Smooth muscle cell (in vitro differentiated cells): Measurements from ENCODE around the gene HAUS5. TPM values are rescaled to one million over a fixed set of nuclear protein-coding genes. Genes with fewer than 3 reads are reported as not detected.
"Not testable (repeated sequence)": the region's sequence is repeated elsewhere in the genome, so short reads cannot be mapped to it uniquely, and the experiment has no call there.

Source experiments
- DNase-seq: peaks from one replicate; lab custom pipeline; 2025; ENCODE audit not compliant: unreplicated experiment; lab: John Stamatoyannopoulos, UW
- H2AFZ ChIP-seq: fragments of 200-600 bp; sonication (generic); 2 replicates; pipeline ENCODE4 v1.6.0; 2016; ENCODE audit warnings: antibody characterized with exemption, low read depth, mild to moderate bottlenecking
- H3F3A ChIP-seq: fragments of 200-600 bp; sonication (generic); 2 replicates; pipeline ENCODE4 v1.6.0; 2017; ENCODE audit warnings: antibody characterized with exemption, low read depth
- H3K27ac ChIP-seq: fragments of 200-600 bp; sonication (generic); 2 replicates; pipeline ENCODE4 v1.5.1; 2016; ENCODE audit warnings: low read depth, mild to moderate bottlenecking
- H3K27me3 ChIP-seq: fragments of 200-600 bp; sonication (generic); 2 replicates; pipeline ENCODE4 v1.6.1; 2016; ENCODE audit warnings: low read depth, mild to moderate bottlenecking
- H3K36me3 ChIP-seq: fragments of 200-600 bp; sonication (generic); 2 replicates; pipeline ENCODE4 v1.5.1; 2016; ENCODE audit warnings: low read depth
- H3K4me1 ChIP-seq: fragments of 200-600 bp; sonication (generic); 2 replicates; pipeline ENCODE4 v1.5.1; 2016; ENCODE audit warnings: low read depth
- H3K4me2 ChIP-seq: fragments of 200-600 bp; sonication (generic); 2 replicates; pipeline ENCODE4 v1.6.0; 2016; ENCODE audit warnings: mild to moderate bottlenecking
- H3K4me3 ChIP-seq: fragments of 200-600 bp; sonication (generic); 2 replicates; pipeline ENCODE4 v1.5.1; 2016; ENCODE audit warnings: mild to moderate bottlenecking
- H3K79me2 ChIP-seq: fragments of 200-600 bp; sonication (generic); 2 replicates; pipeline ENCODE4 v1.6.0; 2016; ENCODE audit warnings: low read depth, mild to moderate bottlenecking
- H3K9ac ChIP-seq: fragments of 200-600 bp; sonication (generic); 2 replicates; pipeline ENCODE4 v1.6.0; 2016; ENCODE audit warnings: low read depth
- H3K9me3 ChIP-seq: fragments of 200-600 bp; sonication (generic); replicated peaks from 2 replicates; pipeline ENCODE4 v1.5.1; 2016; ENCODE audit warnings: low read depth
- H4K20me1 ChIP-seq: fragments of 200-600 bp; sonication (generic); 2 replicates; pipeline ENCODE4 v1.6.0; 2016; ENCODE audit warnings: low read depth
- CTCF ChIP-seq: fragments of 200-600 bp; sonication (generic); IDR thresholded peaks from 2 replicates; pipeline ENCODE4 v1.5.1; 2017; ENCODE audit warnings: borderline replicate concordance, mild to moderate bottlenecking, antibody characterized with exemption; ENCODE audit not compliant: insufficient read depth, poor library complexity, severe bottlenecking
- WGBS: methylation state at CpG from one replicate; pipeline ENCODE4 v1.1.7; 2016; ENCODE audit warnings: low lambda C conversion rate; 5-methylcytosine and 5-hydroxymethylcytosine counted together
- polyA plus RNA-seq: library from polyadenylated mRNA; unstranded; fragments of >200 nt; fragmentation: Nextera tagmentation; extraction: Ambion mirVana; gene quantifications from 2 replicates; pipeline ENCODE4 v1.2.1, GENCODE V29; 2016
- total RNA-seq: library from RNA; depleted of rRNA; stranded (reverse); fragments of >200 nt; gene quantifications from 2 replicates; pipeline ENCODE4 v1.2.3, GENCODE V29; 2014

The HAUS5 gene
- total and polyA plus RNA-seq, 2 experiments from 2014 or later = 6.4 to 14.0 TPM

- Histone ChIP-seq H3K4me3 (no peak overlapping the region), H3K79me2 (no peaks in the 10 kb centered on the region), H3K27ac (no peak overlapping the region), H3K36me3 (no peaks in the 10 kb centered on the region), H3K9me3 (no peaks in the 10 kb centered on the region), H3K9ac (no peak overlapping the region), H3K4me2 (no peak overlapping the region), H4K20me1 (no peaks in the 10 kb centered on the region), H3K4me1 (no peaks in the 10 kb centered on the region), H3K27me3 (no peaks in the 10 kb centered on the region), H2AFZ (no peak overlapping the region), H3F3A (no peaks in the 10 kb centered on the region)
- TF ChIP-seq CTCF = no peak
- DNase-seq = no peak
- 79% methylated on average over 1 of the region's 1 CpG for WGBS
These were observed 16.6 kb upstream of the HAUS5 start for GRCh38 chr19:35595928-35596327.

GRCh38 chr19:35596366-35596999 lies 16.1 kb upstream of the HAUS5 start:
- Histone ChIP-seq H3K36me3 (no peaks in the 10 kb centered on the region), H3K9me3 (no peaks in the 10 kb centered on the region), H3K27ac (no peak overlapping the region), H3F3A (no peaks in the 10 kb centered on the region), H3K4me2 (no peak overlapping the region), H3K79me2 (no peaks in the 10 kb centered on the region), H3K27me3 (no peaks in the 10 kb centered on the region), H3K4me1 (no peaks in the 10 kb centered on the region), H2AFZ (no peak overlapping the region), H3K9ac (no peak overlapping the region), H3K4me3 (no peak overlapping the region), H4K20me1 (no peaks in the 10 kb centered on the region)
- no peak for DNase-seq
- TF ChIP-seq CTCF = no peak
- WGBS = 81% methylated on average over 4 of the region's 4 CpGs

- no peak for TF ChIP-seq CTCF
- Histone ChIP-seq H3F3A (no peaks in the 10 kb centered on the region), H3K4me1 (no peaks in the 10 kb centered on the region), H3K4me2 (no peak overlapping the region), H3K4me3 (no peak overlapping the region), H3K27ac (no peak overlapping the region), H3K9me3 (no peaks in the 10 kb centered on the region), H2AFZ (no peak overlapping the region), H3K79me2 (no peaks in the 10 kb centered on the region), H3K27me3 (no peaks in the 10 kb centered on the region), H4K20me1 (no peaks in the 10 kb centered on the region), H3K36me3 (no peaks in the 10 kb centered on the region), H3K9ac (no peak overlapping the region)
- no peak for DNase-seq
- whole genome bisulfite sequencing = 91% methylated on average over 3 of the region's 3 CpGs
These were observed 10.6 kb upstream of the HAUS5 start for GRCh38 chr19:35601971-35602370.

GRCh38 chr19:35604436-35604835 lies 8.1 kb upstream of the HAUS5 start:
- not testable (repeated sequence) for H3K4me3 ChIP-seq, H3K9ac ChIP-seq, H4K20me1 ChIP-seq, H3K27me3 ChIP-seq, H3K36me3 ChIP-seq, H3K79me2 ChIP-seq, H3K4me2 ChIP-seq, H3K9me3 ChIP-seq, DNase-seq, H3K4me1 ChIP-seq, H3F3A ChIP-seq, H2AFZ ChIP-seq
- H3K27ac ChIP-seq = peak overlapping the region; percentile 48
- WGBS = 79% methylated on average over 4 of the region's 4 CpGs

- not testable (repeated sequence) for H2AFZ ChIP-seq, H3K27me3 ChIP-seq, H3K4me3 ChIP-seq, H3K79me2 ChIP-seq, H3K9me3 ChIP-seq, H3K4me1 ChIP-seq, H3K9ac ChIP-seq, DNase-seq, H3K27ac ChIP-seq, H3F3A ChIP-seq, H4K20me1 ChIP-seq, H3K36me3 ChIP-seq, H3K4me2 ChIP-seq
- 85% methylated on average over 8 of the region's 8 CpGs for WGBS
These were observed 5.4 kb upstream of the HAUS5 start for GRCh38 chr19:35607170-35607569.
